IMR-90 (cell line): ENCODE data around the gene LTBP4. TPM values are rescaled to one million over a fixed set of nuclear protein-coding genes. Genes with fewer than 3 reads are reported as not detected.

ENCODE experiments used
- ATAC-seq: fragments of 200-7000 bp; cut with Tn5 transposase; 2 replicates; pipeline ENCODE4 v1.9.1; 2020; ENCODE audit warnings: low read depth, mild to moderate bottlenecking, moderate library complexity
- BruUV-seq: library from RNA; stranded (reverse); fragments of 400-500 nt; replicated peaks from 2 replicates; lab custom pipeline; 2021; lab: Mats Ljungman, UMichigan
- CTCF ChIA-PET: fragments of 300-600 bp; formaldehyde crosslinking; extraction: SDS; loops from one replicate; lab custom pipeline; 2021; ENCODE audit warnings: antibody characterized with exemption; lab: Yijun Ruan, JAX
- POLR2A ChIA-PET: fragments of 300-600 bp; sonication (Branson Sonifier 250); formaldehyde crosslinking; loops from one replicate; lab custom pipeline; 2022; ENCODE audit warnings: antibody characterized with exemption; ENCODE audit not compliant: unreplicated experiment; lab: Charles Lee
- DNase-seq: peaks from one replicate; pipeline ENCODE4 v3.0.0; 2013
- H2AFZ ChIP-seq: replicated peaks from 2 replicates; pipeline ENCODE3; 2013; ENCODE audit warnings: low read length, mild to moderate bottlenecking; ENCODE audit not compliant: poor library complexity
- H2AK5ac ChIP-seq: 2 replicates; pipeline ENCODE4 v1.6.1; 2013; ENCODE audit warnings: low read depth, low read length, inconsistent platforms
- H2AK9ac ChIP-seq: replicated peaks from 2 replicates; pipeline ENCODE3; 2013; ENCODE audit warnings: mild to moderate bottlenecking, low read depth, low read length, moderate library complexity; ENCODE audit not compliant: poor library complexity
- H2BK120ac ChIP-seq: 2 replicates; pipeline ENCODE4 v1.6.1; 2013; ENCODE audit warnings: low read depth, low read length, inconsistent platforms
- H2BK15ac ChIP-seq: 3 replicates; pipeline ENCODE4 v1.6.1; 2013; ENCODE audit warnings: low read depth, low read length, inconsistent platforms
- H2BK20ac ChIP-seq: 2 replicates; pipeline ENCODE4 v1.6.1; 2013; ENCODE audit warnings: low read depth, mild to moderate bottlenecking, inconsistent platforms, low read length, moderate library complexity
- H2BK5ac ChIP-seq: 2 replicates; pipeline ENCODE4 v1.6.1; 2013; ENCODE audit warnings: mild to moderate bottlenecking, low read depth, low read length, inconsistent platforms; ENCODE audit not compliant: poor library complexity, severe bottlenecking
- H3K14ac ChIP-seq: replicated peaks from 2 replicates; pipeline ENCODE4 v1.6.1; 2013; ENCODE audit warnings: low read depth, low read length, inconsistent platforms
- H3K18ac ChIP-seq: 2 replicates; pipeline ENCODE4 v1.6.1; 2013; ENCODE audit warnings: low read depth, low read length, control low read depth
- H3K23ac ChIP-seq: 2 replicates; pipeline ENCODE4 v1.6.1; 2013; ENCODE audit warnings: low read depth, low read length, inconsistent platforms
- H3K27ac ChIP-seq: 2 replicates; pipeline ENCODE4 v1.5.1; 2013; ENCODE audit warnings: mild to moderate bottlenecking, control low read depth, low read length; ENCODE audit not compliant: insufficient read depth
- H3K27me3 ChIP-seq: 2 replicates; pipeline ENCODE4 v1.6.1; 2013; ENCODE audit warnings: low read length; ENCODE audit not compliant: control insufficient read depth, insufficient read depth
- H3K36me3 ChIP-seq: 2 replicates; pipeline ENCODE4 v1.6.1; 2013; ENCODE audit warnings: low read length, mixed read lengths; ENCODE audit not compliant: control insufficient read depth, insufficient read depth
- H3K4ac ChIP-seq: 2 replicates; pipeline ENCODE4 v1.6.1; 2013; ENCODE audit warnings: low read depth, low read length, inconsistent platforms
- H3K4me1 ChIP-seq: 2 replicates; pipeline ENCODE4 v1.6.1; 2013; ENCODE audit warnings: low read length, mixed read lengths; ENCODE audit not compliant: control insufficient read depth, insufficient read depth
- H3K4me2 ChIP-seq: 2 replicates; pipeline ENCODE4 v1.6.1; 2013; ENCODE audit warnings: low read depth, mild to moderate bottlenecking, control low read depth, low read length, moderate library complexity
- H3K4me3 ChIP-seq: 2 replicates; pipeline ENCODE4 v1.5.1; 2013; ENCODE audit warnings: low read depth, mild to moderate bottlenecking, control low read depth, low read length, moderate library complexity; ENCODE audit not compliant: insufficient read depth
- H3K56ac ChIP-seq: 2 replicates; pipeline ENCODE4 v1.6.1; 2013; ENCODE audit warnings: low read length, inconsistent platforms; ENCODE audit not compliant: insufficient read depth; ENCODE audit errors: extremely low read depth
- H3K79me1 ChIP-seq, 2 experiments: 2 replicates each; pipeline ENCODE4 v1.6.1; 2013; ENCODE audit warnings: low read length in 2 of 2, inconsistent platforms in 1 of 2, low read depth in 1 of 2
- H3K9ac ChIP-seq: 2 replicates; pipeline ENCODE4 v1.6.1; 2013; ENCODE audit warnings: low read depth, low read length, control low read depth
- H3K9me1 ChIP-seq: 2 replicates; pipeline ENCODE4 v1.6.1; 2013; ENCODE audit warnings: low read length, inconsistent platforms; ENCODE audit not compliant: insufficient read depth
- H3K9me3 ChIP-seq: 2 replicates; pipeline ENCODE4 v1.6.1; 2013; ENCODE audit warnings: low read length; ENCODE audit not compliant: control insufficient read depth, insufficient read depth
- H4K20me1 ChIP-seq: 2 replicates; pipeline ENCODE4 v1.6.1; 2013; ENCODE audit warnings: low read length, inconsistent platforms; ENCODE audit not compliant: insufficient read depth
- H4K5ac ChIP-seq: 2 replicates; pipeline ENCODE4 v1.6.1; 2013; ENCODE audit warnings: mild to moderate bottlenecking, low read depth, low read length, control low read depth
- H4K8ac ChIP-seq, 2 experiments: 2 replicates each; pipeline ENCODE4 v1.6.1; 2013; ENCODE audit warnings: low read depth in 2 of 2, low read length in 2 of 2, control low read depth in 1 of 2, inconsistent platforms in 1 of 2
- H4K91ac ChIP-seq: 2 replicates; pipeline ENCODE4 v1.6.1; 2013; ENCODE audit warnings: low read depth, low read length, inconsistent platforms; ENCODE audit not compliant: insufficient read depth
- CHD1 ChIP-seq: IDR thresholded peaks from 2 replicates; pipeline ENCODE4 v1.6.1; 2012; ENCODE audit warnings: low read depth, low read length, improper control_type of control experiment
- MAFK ChIP-seq: IDR thresholded peaks from 2 replicates; pipeline ENCODE4 v1.6.1; 2012; ENCODE audit warnings: low read depth, low read length, improper control_type of control experiment
- MAZ ChIP-seq: IDR thresholded peaks from 2 replicates; pipeline ENCODE4 v1.6.1; 2012; ENCODE audit warnings: low read depth, mild to moderate bottlenecking, low read length, improper control_type of control experiment, moderate library complexity, borderline replicate concordance
- RFX5 ChIP-seq: IDR thresholded peaks from 2 replicates; pipeline ENCODE4 v1.8.0; 2012; ENCODE audit warnings: low read depth, mild to moderate bottlenecking, low read length, moderate library complexity
- USF2 ChIP-seq: fragments of 150-350 bp; IDR thresholded peaks from 2 replicates; pipeline ENCODE4 v1.6.1; 2017; ENCODE audit warnings: mild to moderate bottlenecking, antibody characterized with exemption, low read length, low read depth
- WGBS, 2 experiments: methylation state at CpG; one replicate each; pipeline versions ENCODE4 v1.1.5 to v1.1.7; 2013; ENCODE audit warnings: missing lambda C conversion rate in 2 of 2; ENCODE audit not compliant: insufficient read length in 1 of 2; ENCODE audit errors: extremely low coverage in 2 of 2; 5-methylcytosine and 5-hydroxymethylcytosine counted together
- dilution Hi-C: fragments of 300-500 bp; cut with HindIII; formaldehyde crosslinking; loops from one replicate; pipeline ENCODE4 v1.14.3; 2018; ENCODE audit warnings: low sequenced_read_pairs; ENCODE audit not compliant: unreplicated experiment
- in situ Hi-C: fragments of 300-500 bp; cut with MboI; formaldehyde crosslinking; loops from 3 replicates; pipeline ENCODE4 v1.14.3; 2019; ENCODE audit warnings: low sequenced_read_pairs, inconsistent platforms, mixed read lengths
- intact Hi-C: fragments of 100-400 bp; cut with micrococcal nuclease; formaldehyde crosslinking; loops from 2 replicates; pipeline ENCODE4 v1.10.0; 2022
- polyA plus RNA-seq, 3 experiments: library from polyadenylated mRNA; depleted of rRNA; stranded (reverse); fragments of >200 nt; gene quantifications; 2 replicates each; pipeline ENCODE4 v1.2.3, GENCODE V29; 2012; ENCODE audit warnings: low replicate concordance in 1 of 3
- total RNA-seq: library from RNA; depleted of rRNA; stranded (reverse); fragments of >200 nt; gene quantifications from 2 replicates; pipeline ENCODE4 v1.2.3, GENCODE V29; 2012
- TF ChIP-seq, protein P1 (sequence below): conservative IDR thresholded peaks from 2 replicates; pipeline ENCODE4 v1.5.1; 2012; ENCODE audit warnings: mild to moderate bottlenecking, low read depth, low read length, improper control_type of control experiment

LTBP4 gene
- total and polyA plus RNA-seq, 2 of the 4 experiments (the other 2 are of a cell fraction): 14.7 to 70.3 TPM

DNA sequence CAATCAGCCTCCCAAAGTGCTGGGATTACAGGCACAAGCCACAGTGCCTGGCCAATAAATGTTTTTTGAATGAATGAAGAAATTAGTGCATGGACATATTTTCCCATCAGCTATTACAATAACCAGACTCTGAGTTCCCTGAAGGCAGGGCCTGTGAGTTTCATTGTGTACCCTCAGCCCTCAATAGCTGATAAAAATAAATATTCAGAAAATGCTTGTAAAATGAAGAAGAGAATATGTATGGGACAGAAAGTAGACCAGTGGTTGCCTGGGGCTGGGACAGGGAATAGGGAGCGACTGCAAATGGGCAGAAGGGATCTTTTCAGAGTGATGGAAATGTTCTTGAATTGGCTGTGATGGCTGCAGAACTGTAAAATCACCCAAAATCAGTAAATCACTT, 60.4 kb downstream of the LTBP4 start:
- H3K4me2 ChIP-seq: no peak overlapping the region
- no peak overlapping the region for H3K23ac ChIP-seq
- no peak overlapping the region for H3K4me3 ChIP-seq
- H4K8ac ChIP-seq: no peak overlapping the region
- dilution Hi-C loops: no loop called here
- H4K20me1 ChIP-seq: no peaks in the 10 kb centered on the region
- peaks cover 6% of the 10 kb centered on the region for H3K4me1 ChIP-seq
- ChIA-PET CTCF (interaction anchor here (0.6 to 1.1 kb wide), 2 partner anchors 39 to 41 kb away, joined by 3 to 4 read pairs; no protein-coding TSS in a partner anchor), POLR2A (no interaction called here)
- intact Hi-C loops: loop anchor here (2.0 to 5.0 kb wide), 3 partner anchors 53 to 311 kb away; no protein-coding TSS in a partner anchor
- BruUV-seq: no TSS peak
- TF ChIP-seq, protein P1, sequence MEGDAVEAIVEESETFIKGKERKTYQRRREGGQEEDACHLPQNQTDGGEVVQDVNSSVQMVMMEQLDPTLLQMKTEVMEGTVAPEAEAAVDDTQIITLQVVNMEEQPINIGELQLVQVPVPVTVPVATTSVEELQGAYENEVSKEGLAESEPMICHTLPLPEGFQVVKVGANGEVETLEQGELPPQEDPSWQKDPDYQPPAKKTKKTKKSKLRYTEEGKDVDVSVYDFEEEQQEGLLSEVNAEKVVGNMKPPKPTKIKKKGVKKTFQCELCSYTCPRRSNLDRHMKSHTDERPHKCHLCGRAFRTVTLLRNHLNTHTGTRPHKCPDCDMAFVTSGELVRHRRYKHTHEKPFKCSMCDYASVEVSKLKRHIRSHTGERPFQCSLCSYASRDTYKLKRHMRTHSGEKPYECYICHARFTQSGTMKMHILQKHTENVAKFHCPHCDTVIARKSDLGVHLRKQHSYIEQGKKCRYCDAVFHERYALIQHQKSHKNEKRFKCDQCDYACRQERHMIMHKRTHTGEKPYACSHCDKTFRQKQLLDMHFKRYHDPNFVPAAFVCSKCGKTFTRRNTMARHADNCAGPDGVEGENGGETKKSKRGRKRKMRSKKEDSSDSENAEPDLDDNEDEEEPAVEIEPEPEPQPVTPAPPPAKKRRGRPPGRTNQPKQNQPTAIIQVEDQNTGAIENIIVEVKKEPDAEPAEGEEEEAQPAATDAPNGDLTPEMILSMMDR: no peak
- no peak for TF ChIP-seq USF2
- no peak for TF ChIP-seq RFX5
- TF ChIP-seq MAZ: no peak
- TF ChIP-seq MAFK: no peak
- TF ChIP-seq CHD1: no peak
- in situ Hi-C loops: loop anchor here (5.0 to 25.0 kb wide), 2 partner anchors 146 to 601 kb away; partner anchors contain the start of gene HNRNPUL1
- no peak overlapping the region for H3K27ac ChIP-seq
- H3K36me3 ChIP-seq: peaks cover under 1% of the 10 kb centered on the region; the same call in 1 of the 2 replicates
- no peak overlapping the region for H2AK5ac ChIP-seq
- no peak overlapping the region for H4K5ac ChIP-seq
- H3K79me1 ChIP-seq: no peaks in the 10 kb centered on the region
- H3K27me3 ChIP-seq: no peaks in the 10 kb centered on the region
- H2BK15ac ChIP-seq: no peak overlapping the region
- H4K91ac ChIP-seq: no peak overlapping the region
- DNase-seq (no peak), ATAC-seq (no peak)
- H3K9me1 ChIP-seq: peaks cover 7% of the 10 kb centered on the region; the same call in 1 of the 2 replicates
- H3K9me3 ChIP-seq: no peaks in the 10 kb centered on the region
- H2AK9ac ChIP-seq: no peak overlapping the region
- H3K18ac ChIP-seq: no peak overlapping the region
- H3K9ac ChIP-seq: no peak overlapping the region
- H2BK5ac ChIP-seq: no peak overlapping the region
- no peak overlapping the region for H3K56ac ChIP-seq
- H2BK120ac ChIP-seq: no peak overlapping the region; the same call in 1 of the 2 replicates
- no CpG with 5 or more reads among the region's 1 CpG for WGBS, 2 experiments
- no peak overlapping the region for H2AFZ ChIP-seq
- H3K14ac ChIP-seq: no peak overlapping the region
- no peak overlapping the region for H3K4ac ChIP-seq
- H2BK20ac ChIP-seq: peak overlapping the region; percentile 38; the same call in 1 of the 2 replicates
